Epidermal melanocyte (primary cell): ENCODE results near the gene PERM1.
A peak's percentile ranks its signal among the peaks of the same experiment; 100 is the strongest.
"Not testable (repeated sequence)": the region's sequence is repeated elsewhere in the genome, so short reads cannot be mapped to it uniquely, and the experiment has no call there.

Experiments
- DNase-seq: peaks from one replicate; pipeline ENCODE4 v3.0.0; 2011; ENCODE audit warnings: low spot score; ENCODE audit not compliant: insufficient read length

The PERM1 gene

GRCh38 chr1:998995-999724 lies 17.3 kb upstream of the PERM1 start:
- no peak for DNase-seq

- DNase-seq = no peak
These were observed 16.8 kb upstream of the PERM1 start for GRCh38 chr1:998745-998994.

GRCh38 chr1:997993-998744 lies 16.3 kb upstream of the PERM1 start:
- DNase-seq = no peak

GRCh38 chr1:997713-997992 lies 15.8 kb upstream of the PERM1 start:
- no peak for DNase-seq

- no peak for DNase-seq
These were observed 15.2 kb upstream of the PERM1 start for GRCh38 chr1:996851-997712.

DNA sequence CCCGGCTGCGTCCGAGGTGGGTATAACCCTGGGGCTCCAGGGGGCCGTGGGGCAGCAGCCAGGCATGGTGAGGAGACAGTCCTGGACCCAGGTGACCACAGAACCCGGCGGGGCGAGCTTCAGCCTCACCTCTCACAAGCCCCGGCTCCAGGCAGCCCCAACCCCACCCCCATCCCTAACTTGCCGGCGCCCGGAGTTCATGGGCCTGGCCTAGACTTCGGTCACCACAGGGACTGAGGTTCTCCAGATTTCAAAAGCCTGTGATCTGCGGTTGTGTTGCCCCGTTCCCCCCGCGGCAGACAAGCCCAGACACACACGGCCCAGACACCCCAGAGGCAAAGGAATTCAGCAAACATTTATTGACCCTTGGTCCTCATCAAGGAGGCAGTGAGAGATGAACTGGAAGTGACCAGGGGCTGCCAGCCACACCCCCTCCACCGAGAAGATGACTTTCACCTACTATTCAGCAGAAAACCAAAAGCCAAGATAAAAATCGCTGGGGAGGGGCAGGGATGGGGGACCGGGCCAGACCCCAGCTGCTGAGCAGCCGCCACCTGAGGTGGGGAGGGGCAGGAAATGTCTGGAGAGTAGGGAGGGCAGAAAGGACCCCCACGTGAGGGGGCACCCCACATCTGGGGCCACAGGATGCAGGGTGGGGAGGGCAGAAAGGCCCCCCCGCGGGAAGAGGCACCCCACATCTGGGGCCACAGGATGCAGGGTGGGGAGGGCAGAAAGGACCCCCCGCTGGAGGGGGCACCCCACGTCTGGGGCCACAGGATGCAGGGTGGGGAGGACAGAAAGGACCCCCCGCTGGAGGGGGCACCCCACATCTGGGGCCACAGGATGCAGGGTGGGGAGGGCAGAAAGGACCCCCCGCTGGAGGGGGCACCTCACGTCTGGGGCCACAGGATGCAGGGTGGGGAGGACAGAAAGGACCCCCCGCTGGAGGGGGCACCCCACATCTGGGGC lies 14.1 kb upstream of the PERM1 start:
- no peak for DNase-seq

GRCh38 chr1:994546-994945 lies 12.7 kb upstream of the PERM1 start:
- not testable (repeated sequence) for DNase-seq

- no peak for DNase-seq
These were observed 11.6 kb upstream of the PERM1 start for GRCh38 chr1:993379-993995.

- DNase-seq = no peak
These were observed 10.5 kb upstream of the PERM1 start for GRCh38 chr1:992362-992761.

- DNase-seq = no peak
These were observed 10.0 kb upstream of the PERM1 start for GRCh38 chr1:991895-992294.

- DNase-seq = not testable (repeated sequence)
These were observed 9.4 kb upstream of the PERM1 start for GRCh38 chr1:991275-991674.

GRCh38 chr1:988061-988460 lies 6.2 kb upstream of the PERM1 start:
- DNase-seq = not testable (repeated sequence)

DNA sequence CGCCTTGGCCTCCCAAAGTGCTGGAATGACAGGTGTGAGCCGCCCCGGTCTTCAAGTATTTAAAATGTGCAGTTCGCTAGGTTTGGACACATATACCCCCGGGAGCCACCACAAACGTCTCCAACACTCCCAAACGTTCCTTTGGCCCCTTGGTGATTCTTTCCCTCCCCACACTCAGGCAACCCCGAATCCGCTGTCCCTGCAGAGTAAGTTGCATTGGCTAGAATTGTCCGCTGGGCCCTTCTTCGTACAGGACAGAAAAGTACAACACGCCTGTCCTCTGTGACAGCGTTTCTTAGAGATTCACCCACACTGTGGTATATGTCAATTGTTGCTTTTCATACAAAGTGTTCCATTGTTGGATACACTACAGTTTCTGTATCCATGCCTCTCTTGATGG lies 3.2 kb upstream of the PERM1 start:
- DNase-seq = no peak

DNA sequence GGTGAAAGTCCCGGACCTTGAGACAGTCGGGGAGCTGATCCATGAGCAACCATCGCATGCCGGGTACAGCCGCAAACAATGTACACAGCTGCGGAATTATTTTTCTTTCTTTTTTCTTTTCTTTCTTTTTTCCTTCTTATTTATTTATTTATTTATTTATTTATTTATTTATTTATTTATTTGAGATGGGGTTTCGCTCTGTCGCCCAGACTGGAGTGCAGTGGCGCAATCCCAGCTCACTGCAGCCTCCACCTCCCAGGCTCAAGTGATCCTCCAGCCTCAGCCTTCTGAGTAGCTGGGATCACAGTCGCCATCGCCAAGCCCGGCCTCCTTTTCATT lies 2.6 kb upstream of the PERM1 start:
- DNase-seq = no peak

GRCh38 chr1:983798-984475 lies 2.0 kb upstream of the PERM1 start:
- DNase-seq = peak; percentile 77

- DNase-seq = no peak
These were observed 1.0 kb upstream of the PERM1 start for GRCh38 chr1:982765-983436.

DNA sequence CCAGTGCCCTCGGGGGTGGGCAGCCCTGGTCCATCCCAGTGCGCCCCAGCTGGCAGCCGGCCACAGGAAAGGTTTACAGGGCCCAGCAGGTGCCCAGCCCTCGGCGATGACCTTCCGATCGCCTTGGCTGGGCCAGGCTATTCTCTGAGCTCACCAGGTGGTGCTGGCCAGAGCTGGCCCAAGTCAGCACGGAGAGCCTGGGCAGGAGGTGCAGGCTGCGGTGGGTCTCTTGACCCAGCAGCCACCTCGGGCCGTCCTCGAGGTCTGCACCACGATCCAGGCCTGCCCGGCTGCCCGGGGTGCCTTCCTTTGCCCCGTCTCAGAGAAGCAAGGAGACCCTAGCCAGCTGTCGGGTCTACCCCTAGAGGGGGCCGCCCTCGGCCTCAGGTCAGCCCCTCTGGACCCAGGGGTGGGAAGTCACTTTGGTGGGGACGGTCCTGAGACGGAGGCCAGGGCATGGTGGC lies 370 bp downstream of the PERM1 start:
- DNase-seq = no peak

DNA sequence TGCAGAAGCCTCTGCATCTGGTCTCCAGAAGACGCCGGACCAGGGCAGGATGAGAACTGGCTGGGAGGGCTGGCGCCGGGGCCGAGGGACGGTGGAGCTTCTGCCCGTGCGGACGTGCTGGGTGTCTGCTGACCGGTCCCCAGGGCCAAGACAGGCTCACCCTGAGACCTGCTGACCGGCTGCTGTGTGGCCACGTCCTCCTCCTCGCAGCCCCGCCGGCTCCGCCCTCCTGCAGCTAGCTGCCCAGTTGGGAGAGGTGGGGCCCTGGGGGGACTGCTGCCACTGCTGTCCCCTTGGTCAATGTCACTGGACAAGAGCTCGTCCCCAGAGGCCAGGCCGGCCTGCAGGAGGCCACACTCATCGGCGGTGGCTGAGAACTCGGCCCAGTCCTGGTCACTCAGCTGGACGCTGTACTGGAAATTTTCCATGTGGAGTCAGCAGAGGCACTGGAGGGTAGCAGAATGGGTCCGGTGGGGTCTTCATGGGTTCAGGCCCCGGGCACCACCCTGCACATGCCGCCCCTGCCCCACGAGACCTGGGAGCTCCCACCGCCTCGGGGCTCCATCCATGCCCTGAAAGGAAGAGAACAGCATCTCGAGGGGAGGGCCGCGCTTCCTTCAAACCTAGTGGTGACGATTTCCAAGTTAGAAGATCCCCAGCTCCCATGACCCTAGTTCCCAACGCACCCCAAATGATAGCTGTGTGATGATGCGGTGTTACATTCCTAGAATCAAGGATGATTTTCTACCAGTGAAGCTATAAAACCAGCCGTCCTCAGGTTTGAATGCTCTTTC lies 1.1 kb downstream of the PERM1 start:
- DNase-seq = no peak

DNA sequence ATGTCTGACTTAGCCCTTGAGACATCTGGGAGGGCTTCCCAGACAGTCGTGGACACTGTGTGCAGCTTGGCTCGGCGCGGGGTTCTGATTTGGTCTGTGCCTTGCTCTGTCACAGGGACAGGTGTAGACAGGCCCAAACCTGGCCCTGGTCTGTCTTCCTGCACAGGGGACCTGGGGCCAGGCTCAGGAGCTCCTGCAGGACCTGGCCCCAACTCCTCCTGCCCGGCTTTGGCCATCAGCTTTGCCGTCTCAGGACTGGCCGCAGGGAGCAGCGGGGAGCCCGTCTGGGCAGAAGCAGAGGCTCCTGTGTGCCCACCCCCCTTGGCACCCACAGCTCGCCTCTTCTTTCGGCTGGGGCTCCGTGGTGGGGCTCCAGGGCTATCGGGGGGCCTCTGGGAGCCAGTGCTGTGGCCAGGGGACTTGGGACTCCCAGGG lies 1.7 kb downstream of the PERM1 start:
- DNase-seq = no peak
